ENCODE results near the gene FANCB. TPM values are rescaled to one million over a fixed set of nuclear protein-coding genes. Genes with fewer than 3 reads are reported as not detected.

FANCB gene
- total and polyA plus RNA-seq, 9 of the 15 experiments (the other 6 are each of a cell fraction or from before 2014, with no cell fraction given), result 6.5 to 21.3 (median 14.6) TPM

DNA sequence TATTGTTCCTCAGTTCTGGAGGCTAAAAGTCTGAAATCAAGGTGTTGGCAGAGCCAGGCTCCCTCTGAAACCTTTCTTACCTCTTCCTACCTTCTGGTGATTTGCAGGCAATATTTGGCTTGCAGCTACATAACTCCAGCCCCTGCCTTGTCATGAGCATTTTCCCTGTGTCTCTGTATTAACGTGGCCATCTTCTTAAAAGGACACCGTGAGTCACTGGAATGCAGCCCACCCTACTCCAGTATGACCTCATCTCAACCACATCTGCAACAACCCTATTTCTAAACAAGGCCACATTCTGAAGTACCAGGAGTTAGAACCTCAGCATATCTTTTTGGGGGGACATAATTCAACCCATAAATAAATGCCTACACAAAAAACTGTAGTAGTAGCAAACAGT, 40.7 kb downstream of the FANCB start:
- TF ChIP-seq BHLHE40 (IDR thresholded peaks at IDR 0.05; ENCODE audit: low read length) (no peak), TAL1 (IDR thresholded peaks at IDR 0.05) (no peak), SIN3B (IDR thresholded peaks at IDR 0.05; ENCODE audit: low read depth) (no peak), TBL1XR1 (IDR thresholded peaks at IDR 0.05; ENCODE audit: low read length in 2 of 2) (no peak), NR1H2 (CRISPR knock-in tag; IDR thresholded peaks at IDR 0.05) (no peak), CBX1 (IDR thresholded peaks at IDR 0.05; ENCODE audit: low read depth) (no peak)
- TF ChIP-seq, protein P1, sequence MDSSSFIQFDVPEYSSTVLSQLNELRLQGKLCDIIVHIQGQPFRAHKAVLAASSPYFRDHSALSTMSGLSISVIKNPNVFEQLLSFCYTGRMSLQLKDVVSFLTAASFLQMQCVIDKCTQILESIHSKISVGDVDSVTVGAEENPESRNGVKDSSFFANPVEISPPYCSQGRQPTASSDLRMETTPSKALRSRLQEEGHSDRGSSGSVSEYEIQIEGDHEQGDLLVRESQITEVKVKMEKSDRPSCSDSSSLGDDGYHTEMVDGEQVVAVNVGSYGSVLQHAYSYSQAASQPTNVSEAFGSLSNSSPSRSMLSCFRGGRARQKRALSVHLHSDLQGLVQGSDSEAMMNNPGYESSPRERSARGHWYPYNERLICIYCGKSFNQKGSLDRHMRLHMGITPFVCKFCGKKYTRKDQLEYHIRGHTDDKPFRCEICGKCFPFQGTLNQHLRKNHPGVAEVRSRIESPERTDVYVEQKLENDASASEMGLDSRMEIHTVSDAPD (CRISPR knock-in tag; IDR thresholded peaks at IDR 0.05), result no peak
- TF ChIP-seq, protein P2, sequence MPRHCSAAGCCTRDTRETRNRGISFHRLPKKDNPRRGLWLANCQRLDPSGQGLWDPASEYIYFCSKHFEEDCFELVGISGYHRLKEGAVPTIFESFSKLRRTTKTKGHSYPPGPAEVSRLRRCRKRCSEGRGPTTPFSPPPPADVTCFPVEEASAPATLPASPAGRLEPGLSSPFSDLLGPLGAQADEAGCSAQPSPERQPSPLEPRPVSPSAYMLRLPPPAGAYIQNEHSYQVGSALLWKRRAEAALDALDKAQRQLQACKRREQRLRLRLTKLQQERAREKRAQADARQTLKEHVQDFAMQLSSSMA (CRISPR knock-in tag; IDR thresholded peaks at IDR 0.05), result no peak
- TF ChIP-seq, protein P3, sequence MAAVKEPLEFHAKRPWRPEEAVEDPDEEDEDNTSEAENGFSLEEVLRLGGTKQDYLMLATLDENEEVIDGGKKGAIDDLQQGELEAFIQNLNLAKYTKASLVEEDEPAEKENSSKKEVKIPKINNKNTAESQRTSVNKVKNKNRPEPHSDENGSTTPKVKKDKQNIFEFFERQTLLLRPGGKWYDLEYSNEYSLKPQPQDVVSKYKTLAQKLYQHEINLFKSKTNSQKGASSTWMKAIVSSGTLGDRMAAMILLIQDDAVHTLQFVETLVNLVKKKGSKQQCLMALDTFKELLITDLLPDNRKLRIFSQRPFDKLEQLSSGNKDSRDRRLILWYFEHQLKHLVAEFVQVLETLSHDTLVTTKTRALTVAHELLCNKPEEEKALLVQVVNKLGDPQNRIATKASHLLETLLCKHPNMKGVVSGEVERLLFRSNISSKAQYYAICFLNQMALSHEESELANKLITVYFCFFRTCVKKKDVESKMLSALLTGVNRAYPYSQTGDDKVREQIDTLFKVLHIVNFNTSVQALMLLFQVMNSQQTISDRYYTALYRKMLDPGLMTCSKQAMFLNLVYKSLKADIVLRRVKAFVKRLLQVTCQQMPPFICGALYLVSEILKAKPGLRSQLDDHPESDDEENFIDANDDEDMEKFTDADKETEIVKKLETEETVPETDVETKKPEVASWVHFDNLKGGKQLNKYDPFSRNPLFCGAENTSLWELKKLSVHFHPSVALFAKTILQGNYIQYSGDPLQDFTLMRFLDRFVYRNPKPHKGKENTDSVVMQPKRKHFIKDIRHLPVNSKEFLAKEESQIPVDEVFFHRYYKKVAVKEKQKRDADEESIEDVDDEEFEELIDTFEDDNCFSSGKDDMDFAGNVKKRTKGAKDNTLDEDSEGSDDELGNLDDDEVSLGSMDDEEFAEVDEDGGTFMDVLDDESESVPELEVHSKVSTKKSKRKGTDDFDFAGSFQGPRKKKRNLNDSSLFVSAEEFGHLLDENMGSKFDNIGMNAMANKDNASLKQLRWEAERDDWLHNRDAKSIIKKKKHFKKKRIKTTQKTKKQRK (IDR thresholded peaks at IDR 0.05; ENCODE audit: borderline replicate concordance, low read depth, low read length), result no peak
- Histone ChIP-seq H3K27me3 (ENCODE audit: control insufficient read depth in 2 of 2, insufficient read depth in 2 of 2, low read length in 2 of 2) (no peaks in the 10 kb centered on the region), H3K9me3 (replicated peaks; ENCODE audit: control insufficient read depth, insufficient read depth, low read depth, low read length) (no peaks in the 10 kb centered on the region), H3K36me3 (ENCODE audit: control insufficient read depth, insufficient read depth, low read length) (peaks cover 18% of the 10 kb centered on the region; the same call in 2 of the 3 replicates), H3K4me3 (no peak overlapping the region), H4K20me1 (replicated peaks; ENCODE audit: control insufficient read depth, insufficient read depth, low read length) (no peaks in the 10 kb centered on the region), H2AFZ (ENCODE audit: low read depth, low read length) (no peak overlapping the region), H3K79me2 (ENCODE audit: control insufficient read depth, insufficient read depth, low read length) (no peaks in the 10 kb centered on the region), H3K4me1 (replicated peaks in 1 of 2; ENCODE audit: control insufficient read depth in 2 of 2, insufficient read depth in 2 of 2, low read length in 2 of 2) (no peaks in the 10 kb centered on the region), H3K4me2 (ENCODE audit: insufficient read depth, low read length) (no peak overlapping the region), H3K9me1 (ENCODE audit: control insufficient read depth, insufficient read depth, low read length) (no peaks in the 10 kb centered on the region), H3K27ac (ENCODE audit: extremely low read depth, low read depth, low read length) (no peak overlapping the region), H3K9ac (ENCODE audit: insufficient read depth in 1 of 2, low read depth in 2 of 2, low read length in 2 of 2) (no peak overlapping the region)
- ChIA-PET POLR2A (no interaction called here), CTCF (ENCODE audit: low intra/inter-chr PET ratio) (no interaction called here)
- BruUV-seq (replicated peaks), result no TSS peak
- ATAC-seq, result no peak
- no peak for DNase-seq (ENCODE audit: extremely low read depth in 1 of 4, low spot score in 3 of 4)
- intact Hi-C loops (cut with micrococcal nuclease) (no loop called here), in situ Hi-C loops (cut with MboI) (no loop called here)
- 67% methylated on average over 2 of the region's 2 CpGs for WGBS (ENCODE audit: insufficient coverage, low coverage, missing lambda C conversion rate)
- FAIRE-seq, result no peak

Measured in K562 (cell line).